Cardiac ventricle fibroblast (primary cell): Measurements from ENCODE around the gene MAGEL2. TPM values are rescaled to one million over a fixed set of nuclear protein-coding genes. Genes with fewer than 3 reads are reported as not detected.

Experiments used
- total RNA-seq: library from RNA; depleted of rRNA; stranded (reverse); fragments of >200 nt; gene quantifications from 2 replicates; pipeline ENCODE4 v1.2.3, GENCODE V29; 2015

The MAGEL2 gene
- total RNA-seq, result 0.05 and 0.12 TPM in 2 replicates

DNA sequence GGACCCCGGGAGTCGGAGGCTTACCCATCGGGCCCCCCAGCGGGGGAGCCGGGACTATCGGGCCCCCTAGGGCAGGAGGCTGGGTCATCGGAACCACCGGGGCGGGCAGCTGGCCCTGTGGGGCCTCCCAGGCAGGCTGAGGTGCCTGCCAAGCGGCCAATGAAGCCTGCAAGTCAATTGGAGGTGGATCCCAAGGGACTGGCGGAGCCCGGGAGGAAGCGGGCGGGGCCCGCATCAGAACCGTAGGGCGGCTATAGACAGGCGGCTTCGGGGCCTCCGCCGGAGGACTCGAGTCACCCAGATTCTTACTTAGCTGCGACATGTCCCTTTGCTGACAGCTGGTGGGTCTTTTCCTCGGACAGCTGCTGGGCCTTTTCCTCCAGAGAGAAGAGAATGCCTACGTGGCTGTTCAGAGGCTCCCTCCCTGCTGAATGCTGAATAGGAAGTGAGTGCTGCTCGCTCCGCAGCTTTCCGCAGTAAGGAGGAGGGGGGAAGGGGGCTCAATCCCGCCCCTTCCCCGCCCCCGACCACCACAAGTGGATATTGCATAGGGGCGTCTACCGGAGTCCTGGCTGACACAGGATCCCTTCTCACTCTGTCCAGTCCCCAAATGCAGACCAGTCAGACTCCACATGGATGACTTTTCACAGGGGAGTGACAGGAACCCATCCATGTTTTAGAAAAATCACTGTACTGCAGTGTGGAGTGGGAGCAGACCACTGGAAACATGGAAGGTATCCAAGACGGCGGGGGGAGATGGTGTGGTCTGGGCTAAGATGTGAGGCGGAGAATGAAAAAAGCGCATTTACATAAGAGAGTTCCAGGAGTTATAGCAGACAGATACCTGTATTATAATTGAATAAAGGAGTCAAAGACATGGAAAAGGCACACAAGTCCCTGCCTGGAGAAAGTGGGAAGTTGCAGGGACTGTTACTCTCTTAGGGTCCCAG is at the start of gene MAGEL2:
Gene MAGEL2 (minus strand): TSS at position 447 of the 950 bp plus-strand sequence. CDS start 125 bp downstream, at position 322.

DNA sequence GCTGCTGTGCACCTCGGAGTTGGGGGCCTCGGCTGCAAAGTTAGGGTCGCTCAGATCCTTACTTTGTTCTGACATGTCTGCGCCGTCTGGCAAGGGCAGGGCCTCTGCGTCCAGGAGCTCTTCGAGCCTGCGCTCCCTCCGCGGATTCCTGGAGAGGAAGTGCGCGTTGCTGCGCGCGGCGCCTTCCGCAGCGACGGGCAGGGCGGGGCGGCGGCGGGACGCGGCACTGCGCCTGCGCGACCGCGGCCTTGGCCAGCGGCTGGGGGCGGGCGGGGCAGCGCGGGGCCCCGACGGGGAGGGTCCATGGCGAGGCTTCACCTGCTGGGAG is 39.4 kb upstream of the MAGEL2 start, which contains the start of gene NDN:
Gene NDN (minus strand): TSS at position 163 of the 328 bp plus-strand sequence. CDS start 88 bp downstream, at position 75.

Other genes with a start within 250 kb of the MAGEL2 start
- gene GOLGA6L2, start 200.6 kb downstream of the MAGEL2 start, total RNA-seq, result not detected in 2 replicates
- gene MKRN3, start 82.2 kb downstream of the MAGEL2 start, total RNA-seq, result 0.37 TPM in 1 of 2 replicates, not detected in the other
- gene NDN, start 39.4 kb upstream of the MAGEL2 start, total RNA-seq, result 68.2 and 77.3 TPM in 2 replicates